Mesenchymal stem cell (in vitro differentiated cells and primary cell): ENCODE data around the gene OR7A17.

ENCODE experiments used
- DNase-seq: peaks from one replicate; pipeline ENCODE4 v3.0.0-alpha.2; 2013
- H2AFZ ChIP-seq: one replicate; pipeline ENCODE4 v1.6.1; 2013; ENCODE audit warnings: low read depth, mild to moderate bottlenecking, control low read depth, inconsistent platforms, low read length, moderate library complexity
- H2AK5ac ChIP-seq: 2 replicates; pipeline ENCODE4 v1.6.1; 2013; ENCODE audit warnings: low read length, moderate library complexity, mild to moderate bottlenecking, inconsistent platforms; ENCODE audit not compliant: severe bottlenecking
- H2BK120ac ChIP-seq: one replicate; pipeline ENCODE4 v1.6.1; 2013; ENCODE audit warnings: low read depth, mild to moderate bottlenecking, inconsistent platforms, low read length, moderate library complexity
- H2BK12ac ChIP-seq, 2 experiments: one replicate each; pipeline ENCODE4 v1.6.1; 2013; ENCODE audit warnings: inconsistent platforms in 2 of 2, low read length in 2 of 2, mild to moderate bottlenecking in 2 of 2, moderate library complexity in 2 of 2, control low read depth in 1 of 2
- H2BK15ac ChIP-seq: one replicate; pipeline ENCODE4 v1.6.1; 2013; ENCODE audit warnings: mild to moderate bottlenecking, low read depth, inconsistent platforms; ENCODE audit not compliant: poor library complexity, severe bottlenecking
- H2BK5ac ChIP-seq: 2 replicates; pipeline ENCODE4 v1.6.1; 2013; ENCODE audit warnings: low read depth, mild to moderate bottlenecking, low read length, control low read depth, inconsistent platforms; ENCODE audit not compliant: poor library complexity, severe bottlenecking
- H3K14ac ChIP-seq, 2 experiments: one replicate each; pipeline ENCODE4 v1.6.1; 2013; ENCODE audit warnings: inconsistent platforms in 2 of 2, low read length in 2 of 2, control low read depth in 1 of 2, mild to moderate bottlenecking in 1 of 2, moderate library complexity in 1 of 2
- H3K18ac ChIP-seq, 2 experiments: one replicate each; pipeline ENCODE4 v1.6.1; 2013; ENCODE audit warnings: inconsistent platforms in 2 of 2, low read length in 2 of 2, control low read depth in 1 of 2, low read depth in 1 of 2, mild to moderate bottlenecking in 1 of 2
- H3K23ac ChIP-seq, 2 experiments: one replicate each; pipeline ENCODE4 v1.6.1; 2013; ENCODE audit warnings: inconsistent platforms in 2 of 2, low read length in 2 of 2, mild to moderate bottlenecking in 2 of 2, moderate library complexity in 2 of 2, control low read depth in 1 of 2
- H3K27ac ChIP-seq: 2 replicates; pipeline ENCODE4 v1.5.1; 2013; ENCODE audit warnings: mild to moderate bottlenecking, moderate library complexity, low read length, control low read depth, inconsistent platforms; ENCODE audit not compliant: poor library complexity, severe bottlenecking
- H3K27me3 ChIP-seq, 2 experiments: 2 replicates each; pipeline versions ENCODE4 v1.6.1 to v1.7.0; 2013; ENCODE audit warnings: low read length in 2 of 2, mild to moderate bottlenecking in 2 of 2, moderate library complexity in 2 of 2, control low read depth in 1 of 2, inconsistent platforms in 1 of 2; ENCODE audit not compliant: control insufficient read depth in 1 of 2, insufficient read depth in 1 of 2
- H3K36me3 ChIP-seq, 2 experiments: 2 replicates each; pipeline versions ENCODE4 v1.6.1 to v1.7.0; 2013; ENCODE audit warnings: low read length in 2 of 2, control low read depth in 1 of 2, inconsistent platforms in 1 of 2, low read depth in 1 of 2, mild to moderate bottlenecking in 1 of 2; ENCODE audit not compliant: insufficient read depth in 2 of 2, control insufficient read depth in 1 of 2
- H3K4ac ChIP-seq, 2 experiments: one replicate each; pipeline ENCODE4 v1.6.1; 2013; ENCODE audit warnings: inconsistent platforms in 2 of 2, low read length in 2 of 2, mild to moderate bottlenecking in 2 of 2, moderate library complexity in 2 of 2, control low read depth in 1 of 2, low read depth in 1 of 2
- H3K4me1 ChIP-seq: 2 replicates; pipeline ENCODE4 v1.6.1; 2013; ENCODE audit warnings: low read depth, low read length, control low read depth; ENCODE audit not compliant: control insufficient read depth, insufficient read depth
- H3K4me2 ChIP-seq: 2 replicates; pipeline ENCODE4 v1.6.1; 2013; ENCODE audit warnings: low read length, mild to moderate bottlenecking, inconsistent platforms; ENCODE audit not compliant: poor library complexity, severe bottlenecking
- H3K4me3 ChIP-seq, 2 experiments: 2 replicates each; pipeline versions ENCODE4 v1.5.1 to v1.7.0; 2013; ENCODE audit warnings: low read length in 2 of 2, mild to moderate bottlenecking in 2 of 2, control low read depth in 1 of 2, low read depth in 1 of 2; ENCODE audit not compliant: insufficient read depth in 1 of 2
- H3K79me1 ChIP-seq: replicated peaks from 2 replicates; pipeline ENCODE4 v1.6.1; 2013; ENCODE audit warnings: mild to moderate bottlenecking, control low read depth, low read length, inconsistent platforms; ENCODE audit not compliant: poor library complexity, severe bottlenecking
- H3K9ac ChIP-seq: 2 replicates; pipeline ENCODE4 v1.7.0; 2013; ENCODE audit warnings: mild to moderate bottlenecking, low read length, moderate library complexity
- H3K9me3 ChIP-seq: 2 replicates; pipeline ENCODE4 v1.7.0; 2013; ENCODE audit warnings: mild to moderate bottlenecking, low read length; ENCODE audit not compliant: control insufficient read depth
- H4K8ac ChIP-seq: one replicate; pipeline ENCODE4 v1.6.1; 2013; ENCODE audit warnings: inconsistent platforms, mild to moderate bottlenecking, low read length, moderate library complexity
- H4K91ac ChIP-seq: one replicate; pipeline ENCODE4 v1.6.1; 2013; ENCODE audit warnings: mild to moderate bottlenecking, low read length, inconsistent platforms
- WGBS: methylation state at CpG from one replicate; pipeline ENCODE4 v1.1.7; 2013; ENCODE audit warnings: mixed read lengths; 5-methylcytosine and 5-hydroxymethylcytosine counted together

OR7A17 gene

DNA sequence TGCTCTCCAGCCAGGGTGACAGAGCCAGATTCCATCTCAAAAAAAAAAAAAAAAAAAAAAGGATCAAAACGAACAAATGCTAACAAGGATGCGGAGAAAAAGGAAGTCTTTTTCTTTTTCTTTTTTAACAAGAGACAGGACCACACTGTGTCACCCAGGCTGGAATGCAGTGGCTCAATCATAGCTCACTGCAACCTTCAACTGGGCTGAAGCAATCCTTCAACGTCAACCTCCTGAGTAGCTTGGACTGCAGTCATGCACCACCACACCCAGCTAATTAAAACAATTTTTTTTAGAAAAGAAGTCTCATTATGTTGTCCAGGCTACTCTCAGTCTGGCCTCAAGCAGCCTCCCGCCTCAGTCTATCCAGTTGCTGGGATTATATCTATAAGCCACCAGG, 20.8 kb upstream of the OR7A17 start:
- H3K9ac ChIP-seq, result no peak overlapping the region
- no peak for DNase-seq
- H3K9me3 ChIP-seq, result no peaks in the 10 kb centered on the region
- no peak overlapping the region for H2BK120ac ChIP-seq
- no peaks in the 10 kb centered on the region for H3K36me3 ChIP-seq
- WGBS, result 64% methylated on average over 4 of the region's 4 CpGs
- H3K4me3 ChIP-seq, result no peak overlapping the region
- H3K79me1 ChIP-seq, result no peaks in the 10 kb centered on the region
- H3K4me2 ChIP-seq, result no peak overlapping the region
- H3K4ac ChIP-seq, result no peak overlapping the region
- no peak overlapping the region for H4K91ac ChIP-seq
- no peak overlapping the region for H3K18ac ChIP-seq
- no peak overlapping the region for H2BK12ac ChIP-seq
- no peak overlapping the region for H2AK5ac ChIP-seq
- H3K4me1 ChIP-seq, result no peaks in the 10 kb centered on the region
- H4K8ac ChIP-seq, result no peak overlapping the region
- no peak overlapping the region for H2AFZ ChIP-seq
- H3K27me3 ChIP-seq, result no peaks in the 10 kb centered on the region
- no peak overlapping the region for H3K14ac ChIP-seq
- H2BK5ac ChIP-seq, result no peak overlapping the region
- no peak overlapping the region for H3K27ac ChIP-seq
- H2BK15ac ChIP-seq, result no peak overlapping the region
- H3K23ac ChIP-seq, result no peak overlapping the region

- DNase-seq, result no peak
- Histone ChIP-seq H4K8ac (no peak overlapping the region), H2AK5ac (no peak overlapping the region), H3K14ac (no peak overlapping the region), H2AFZ (no peak overlapping the region), H2BK5ac (no peak overlapping the region), H3K36me3 (no peaks in the 10 kb centered on the region), H3K9ac (no peak overlapping the region), H3K4ac (no peak overlapping the region), H3K23ac (no peak overlapping the region), H3K27ac (no peak overlapping the region), H3K4me3 (no peak overlapping the region), H2BK12ac (no peak overlapping the region), H2BK120ac (no peak overlapping the region), H3K4me2 (no peak overlapping the region), H3K79me1 (no peaks in the 10 kb centered on the region), H3K27me3 (no peaks in the 10 kb centered on the region), H3K4me1 (no peaks in the 10 kb centered on the region), H3K18ac (no peak overlapping the region), H3K9me3 (no peaks in the 10 kb centered on the region), H4K91ac (no peak overlapping the region), H2BK15ac (no peak overlapping the region)
- WGBS, result 0% methylated on average over 1 of the region's 2 CpGs
These were observed 15.8 kb upstream of the OR7A17 start for GRCh38 chr19:14901675-14902260.

GRCh38 chr19:14890643-14891379, 4.9 kb upstream of the OR7A17 start:
- Histone ChIP-seq H3K18ac (no peak overlapping the region), H3K4me1 (no peaks in the 10 kb centered on the region), H3K4ac (no peak overlapping the region), H4K91ac (no peak overlapping the region), H2BK15ac (no peak overlapping the region), H3K79me1 (no peaks in the 10 kb centered on the region), H3K9ac (no peak overlapping the region), H3K27me3 (peaks cover 0 to 14% of the 10 kb centered on the region in 2 experiments), H3K23ac (no peak overlapping the region), H2AK5ac (no peak overlapping the region), H3K9me3 (no peaks in the 10 kb centered on the region), H3K36me3 (no peaks in the 10 kb centered on the region), H3K27ac (no peak overlapping the region), H2AFZ (no peak overlapping the region), H3K4me3 (no peak overlapping the region), H4K8ac (no peak overlapping the region), H3K14ac (no peak overlapping the region), H3K4me2 (no peak overlapping the region), H2BK120ac (no peak overlapping the region), H2BK12ac (no peak overlapping the region), H2BK5ac (no peak overlapping the region)
- WGBS, result 79% methylated on average over 7 of the region's 10 CpGs
- no peak for DNase-seq

DNA sequence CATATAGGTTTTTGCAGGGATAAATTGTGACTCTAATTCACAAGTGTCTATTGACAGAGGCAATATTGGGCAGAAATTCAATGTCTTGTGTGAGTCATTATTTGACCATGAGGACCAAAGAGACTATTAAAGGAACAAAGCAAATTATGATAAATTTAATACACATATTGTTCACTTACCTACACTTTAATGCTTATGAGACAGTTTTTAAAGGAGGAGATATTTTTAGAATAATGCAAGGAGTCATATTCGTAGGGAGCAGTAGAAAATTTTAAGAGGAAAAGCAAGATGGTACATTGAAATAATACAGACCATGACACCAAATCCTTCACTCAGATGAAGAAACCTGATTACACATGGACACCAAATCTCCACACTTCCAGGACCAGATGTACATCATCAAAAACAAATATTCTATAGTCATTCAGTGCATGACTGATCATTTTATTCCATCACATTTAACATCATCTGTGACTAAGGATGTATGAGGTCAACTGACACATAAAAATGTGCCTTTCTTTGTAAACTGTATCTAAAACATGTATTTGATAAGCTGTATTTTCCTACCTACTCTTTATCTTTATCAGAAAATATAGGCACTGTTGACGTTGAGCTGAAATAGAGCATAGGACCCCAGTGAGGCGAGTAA, 4.2 kb upstream of the OR7A17 start:
- H3K9ac ChIP-seq, result no peak overlapping the region
- DNase-seq, result no peak
- no peak overlapping the region for H4K8ac ChIP-seq
- H2BK15ac ChIP-seq, result no peak overlapping the region
- H3K4ac ChIP-seq, result no peak overlapping the region
- H2BK120ac ChIP-seq, result no peak overlapping the region
- peaks cover 0 to 12% of the 10 kb centered on the region in 2 experiments for H3K27me3 ChIP-seq
- no peak overlapping the region for H2BK5ac ChIP-seq
- H3K14ac ChIP-seq, result no peak overlapping the region
- H3K9me3 ChIP-seq, result no peaks in the 10 kb centered on the region
- H2BK12ac ChIP-seq, result no peak overlapping the region
- H3K23ac ChIP-seq, result no peak overlapping the region
- no peak overlapping the region for H3K27ac ChIP-seq
- no peaks in the 10 kb centered on the region for H3K79me1 ChIP-seq
- no peak overlapping the region for H3K18ac ChIP-seq
- no peak overlapping the region for H2AK5ac ChIP-seq
- 30% methylated on average over 2 of the region's 3 CpGs for WGBS
- H3K4me2 ChIP-seq, result no peak overlapping the region
- H3K4me1 ChIP-seq, result no peaks in the 10 kb centered on the region
- H2AFZ ChIP-seq, result no peak overlapping the region
- H3K36me3 ChIP-seq, result no peaks in the 10 kb centered on the region
- no peak overlapping the region for H4K91ac ChIP-seq
- H3K4me3 ChIP-seq, result no peak overlapping the region
